HEK293 (cell line): Measurements from ENCODE around the gene CPNE1.

Source experiments
- ATF2 ChIP-seq: fragments of 450-650 bp; formaldehyde crosslinking; IDR thresholded peaks from 2 replicates; pipeline ENCODE4 v1.5.1; 2016; ENCODE audit warnings: missing biosample characterization, missing genetic modification characterization, low read depth
- BCL6B ChIP-seq: fragments of 450-650 bp; formaldehyde crosslinking; IDR thresholded peaks from 2 replicates; pipeline ENCODE4 v1.5.1; 2017; ENCODE audit warnings: missing biosample characterization, missing genetic modification characterization
- CTCF ChIP-seq: fragments of 450-650 bp; formaldehyde crosslinking; IDR thresholded peaks from 2 replicates; pipeline ENCODE4 v1.5.1; 2016; ENCODE audit warnings: missing biosample characterization, missing genetic modification characterization
- PATZ1 ChIP-seq: fragments of 450-650 bp; formaldehyde crosslinking; IDR thresholded peaks from 2 replicates; pipeline ENCODE4 v1.5.1; 2016; ENCODE audit warnings: missing biosample characterization, missing genetic modification characterization
- RBAK ChIP-seq: fragments of 450-650 bp; formaldehyde crosslinking; IDR thresholded peaks from 2 replicates; pipeline ENCODE4 v1.5.1; 2016; ENCODE audit warnings: missing biosample characterization, missing genetic modification characterization
- TSHZ1 ChIP-seq: fragments of 450-650 bp; formaldehyde crosslinking; IDR thresholded peaks from 2 replicates; pipeline ENCODE4 v1.5.1; 2016; ENCODE audit warnings: missing biosample characterization, missing genetic modification characterization, borderline replicate concordance
- YY1 ChIP-seq: fragments of 450-650 bp; formaldehyde crosslinking; IDR thresholded peaks from 2 replicates; pipeline ENCODE4 v1.5.1; 2018; ENCODE audit warnings: missing biosample characterization, missing genetic modification characterization
- ZNF10 ChIP-seq: fragments of 450-650 bp; formaldehyde crosslinking; IDR thresholded peaks from 2 replicates; pipeline ENCODE4 v1.5.1; 2017; ENCODE audit warnings: missing biosample characterization, missing genetic modification characterization
- ZNF221 ChIP-seq: fragments of 450-650 bp; formaldehyde crosslinking; IDR thresholded peaks from 2 replicates; pipeline ENCODE4 v1.5.1; 2017; ENCODE audit warnings: missing biosample characterization, missing genetic modification characterization, borderline replicate concordance
- ZNF280D ChIP-seq: fragments of 450-650 bp; formaldehyde crosslinking; IDR thresholded peaks from 2 replicates; pipeline ENCODE4 v1.5.1; 2016; ENCODE audit warnings: missing biosample characterization, missing genetic modification characterization
- ZNF341 ChIP-seq: fragments of 450-650 bp; formaldehyde crosslinking; IDR thresholded peaks from 2 replicates; pipeline ENCODE4; 2016; ENCODE audit warnings: low read depth, missing biosample characterization, missing genetic modification characterization
- ZNF426 ChIP-seq: fragments of 450-650 bp; formaldehyde crosslinking; IDR thresholded peaks from 2 replicates; pipeline ENCODE4 v1.5.1; 2017; ENCODE audit warnings: missing biosample characterization, missing genetic modification characterization, mild to moderate bottlenecking, inconsistent platforms, moderate library complexity
- ZNF501 ChIP-seq: fragments of 450-650 bp; formaldehyde crosslinking; IDR thresholded peaks from 2 replicates; pipeline ENCODE4 v1.5.1; 2016; ENCODE audit warnings: missing biosample characterization, missing genetic modification characterization
- ZNF518A ChIP-seq: fragments of 450-650 bp; formaldehyde crosslinking; conservative IDR thresholded peaks from 2 replicates; pipeline ENCODE4 v1.5.1; 2016; ENCODE audit warnings: low read depth, missing biosample characterization, missing genetic modification characterization
- ZNF529 ChIP-seq: fragments of 450-650 bp; formaldehyde crosslinking; IDR thresholded peaks from 2 replicates; pipeline ENCODE4 v1.5.1; 2017; ENCODE audit warnings: missing genetic modification characterization, missing biosample characterization; ENCODE audit not compliant: insufficient replicate concordance
- ZNF596 ChIP-seq: fragments of 450-650 bp; IDR thresholded peaks from 2 replicates; pipeline ENCODE4 v1.5.0; 2018; ENCODE audit warnings: missing biosample characterization, mild to moderate bottlenecking, missing genetic modification characterization, moderate library complexity
- ZNF623 ChIP-seq: fragments of 450-650 bp; formaldehyde crosslinking; IDR thresholded peaks from 2 replicates; pipeline ENCODE4 v1.5.1; 2016; ENCODE audit warnings: missing biosample characterization, missing genetic modification characterization
- ZNF670 ChIP-seq: fragments of 450-650 bp; formaldehyde crosslinking; IDR thresholded peaks from 2 replicates; pipeline ENCODE4 v1.5.1; 2016; ENCODE audit warnings: missing biosample characterization, missing genetic modification characterization, low read depth
- ZSCAN30 ChIP-seq: fragments of 450-650 bp; IDR thresholded peaks from 2 replicates; pipeline ENCODE4 v1.5.1; 2018; ENCODE audit warnings: missing biosample characterization, mild to moderate bottlenecking, missing genetic modification characterization, moderate library complexity

The CPNE1 gene

GRCh38 chr20:35616465-35617396 lies 48.0 kb downstream of the CPNE1 start (continued):
- TF ChIP-seq ZNF280D (tag by site-specific recombination) (peak; percentile 99), BCL6B (tag by site-specific recombination) (no peak), ZNF501 (tag by site-specific recombination) (peak; percentile 45; the same call in 1 of the 2 replicates), ATF2 (tag by site-specific recombination) (no peak), ZNF221 (tag by site-specific recombination) (no peak), ZNF341 (tag by site-specific recombination) (no peak), ZNF596 (tag by site-specific recombination) (no peak), CTCF (no peak), ZNF426 (tag by site-specific recombination) (no peak), ZNF518A (tag by site-specific recombination) (no peak), ZNF10 (tag by site-specific recombination) (no peak), ZNF670 (tag by site-specific recombination) (no peak), YY1 (tag by site-specific recombination) (no peak), ZSCAN30 (no peak), TSHZ1 (peak; percentile 25; the same call in 1 of the 2 replicates), RBAK (tag by site-specific recombination) (no peak), PATZ1 (no peak), ZNF623 (tag by site-specific recombination) (no peak), ZNF529 (tag by site-specific recombination) (no peak)
